IMR-90 (cell line): ENCODE data around the gene BBIP1. TPM values are rescaled to one million over a fixed set of nuclear protein-coding genes. Genes with fewer than 3 reads are reported as not detected.

Source experiments
- ATAC-seq: fragments of 200-7000 bp; cut with Tn5 transposase; 2 replicates; pipeline ENCODE4 v1.9.1; 2020; ENCODE audit warnings: low read depth, mild to moderate bottlenecking, moderate library complexity
- BruUV-seq: library from RNA; stranded (reverse); fragments of 400-500 nt; replicated peaks from 2 replicates; lab custom pipeline; 2021; lab: Mats Ljungman, UMichigan
- CTCF ChIA-PET: fragments of 300-600 bp; formaldehyde crosslinking; extraction: SDS; loops from one replicate; lab custom pipeline; 2021; ENCODE audit warnings: antibody characterized with exemption; lab: Yijun Ruan, JAX
- POLR2A ChIA-PET: fragments of 300-600 bp; sonication (Branson Sonifier 250); formaldehyde crosslinking; loops from one replicate; lab custom pipeline; 2022; ENCODE audit warnings: antibody characterized with exemption; ENCODE audit not compliant: unreplicated experiment; lab: Charles Lee
- DNase-seq: peaks from one replicate; pipeline ENCODE4 v3.0.0; 2013
- H2AFZ ChIP-seq: replicated peaks from 2 replicates; pipeline ENCODE3; 2013; ENCODE audit warnings: low read length, mild to moderate bottlenecking; ENCODE audit not compliant: poor library complexity
- H2AK5ac ChIP-seq: 2 replicates; pipeline ENCODE4 v1.6.1; 2013; ENCODE audit warnings: low read depth, low read length, inconsistent platforms
- H2AK9ac ChIP-seq: replicated peaks from 2 replicates; pipeline ENCODE3; 2013; ENCODE audit warnings: mild to moderate bottlenecking, low read depth, low read length, moderate library complexity; ENCODE audit not compliant: poor library complexity
- H2BK120ac ChIP-seq: 2 replicates; pipeline ENCODE4 v1.6.1; 2013; ENCODE audit warnings: low read depth, low read length, inconsistent platforms
- H2BK15ac ChIP-seq: 3 replicates; pipeline ENCODE4 v1.6.1; 2013; ENCODE audit warnings: low read depth, low read length, inconsistent platforms
- H2BK20ac ChIP-seq: 2 replicates; pipeline ENCODE4 v1.6.1; 2013; ENCODE audit warnings: low read depth, mild to moderate bottlenecking, inconsistent platforms, low read length, moderate library complexity
- H2BK5ac ChIP-seq: 2 replicates; pipeline ENCODE4 v1.6.1; 2013; ENCODE audit warnings: mild to moderate bottlenecking, low read depth, low read length, inconsistent platforms; ENCODE audit not compliant: poor library complexity, severe bottlenecking
- H3K14ac ChIP-seq: replicated peaks from 2 replicates; pipeline ENCODE4 v1.6.1; 2013; ENCODE audit warnings: low read depth, low read length, inconsistent platforms
- H3K18ac ChIP-seq: 2 replicates; pipeline ENCODE4 v1.6.1; 2013; ENCODE audit warnings: low read depth, low read length, control low read depth
- H3K23ac ChIP-seq: 2 replicates; pipeline ENCODE4 v1.6.1; 2013; ENCODE audit warnings: low read depth, low read length, inconsistent platforms
- H3K27ac ChIP-seq: 2 replicates; pipeline ENCODE4 v1.5.1; 2013; ENCODE audit warnings: mild to moderate bottlenecking, control low read depth, low read length; ENCODE audit not compliant: insufficient read depth
- H3K27me3 ChIP-seq: 2 replicates; pipeline ENCODE4 v1.6.1; 2013; ENCODE audit warnings: low read length; ENCODE audit not compliant: control insufficient read depth, insufficient read depth
- H3K36me3 ChIP-seq: 2 replicates; pipeline ENCODE4 v1.6.1; 2013; ENCODE audit warnings: low read length, mixed read lengths; ENCODE audit not compliant: control insufficient read depth, insufficient read depth
- H3K4ac ChIP-seq: 2 replicates; pipeline ENCODE4 v1.6.1; 2013; ENCODE audit warnings: low read depth, low read length, inconsistent platforms
- H3K4me1 ChIP-seq: 2 replicates; pipeline ENCODE4 v1.6.1; 2013; ENCODE audit warnings: low read length, mixed read lengths; ENCODE audit not compliant: control insufficient read depth, insufficient read depth
- H3K4me2 ChIP-seq: 2 replicates; pipeline ENCODE4 v1.6.1; 2013; ENCODE audit warnings: low read depth, mild to moderate bottlenecking, control low read depth, low read length, moderate library complexity
- H3K4me3 ChIP-seq: 2 replicates; pipeline ENCODE4 v1.5.1; 2013; ENCODE audit warnings: low read depth, mild to moderate bottlenecking, control low read depth, low read length, moderate library complexity; ENCODE audit not compliant: insufficient read depth
- H3K56ac ChIP-seq: 2 replicates; pipeline ENCODE4 v1.6.1; 2013; ENCODE audit warnings: low read length, inconsistent platforms; ENCODE audit not compliant: insufficient read depth; ENCODE audit errors: extremely low read depth
- H3K79me1 ChIP-seq, 2 experiments: 2 replicates each; pipeline ENCODE4 v1.6.1; 2013; ENCODE audit warnings: low read length in 2 of 2, inconsistent platforms in 1 of 2, low read depth in 1 of 2
- H3K9ac ChIP-seq: 2 replicates; pipeline ENCODE4 v1.6.1; 2013; ENCODE audit warnings: low read depth, low read length, control low read depth
- H3K9me1 ChIP-seq: 2 replicates; pipeline ENCODE4 v1.6.1; 2013; ENCODE audit warnings: low read length, inconsistent platforms; ENCODE audit not compliant: insufficient read depth
- H3K9me3 ChIP-seq: 2 replicates; pipeline ENCODE4 v1.6.1; 2013; ENCODE audit warnings: low read length; ENCODE audit not compliant: control insufficient read depth, insufficient read depth
- H4K20me1 ChIP-seq: 2 replicates; pipeline ENCODE4 v1.6.1; 2013; ENCODE audit warnings: low read length, inconsistent platforms; ENCODE audit not compliant: insufficient read depth
- H4K5ac ChIP-seq: 2 replicates; pipeline ENCODE4 v1.6.1; 2013; ENCODE audit warnings: mild to moderate bottlenecking, low read depth, low read length, control low read depth
- H4K8ac ChIP-seq, 2 experiments: 2 replicates each; pipeline ENCODE4 v1.6.1; 2013; ENCODE audit warnings: low read depth in 2 of 2, low read length in 2 of 2, control low read depth in 1 of 2, inconsistent platforms in 1 of 2
- H4K91ac ChIP-seq: 2 replicates; pipeline ENCODE4 v1.6.1; 2013; ENCODE audit warnings: low read depth, low read length, inconsistent platforms; ENCODE audit not compliant: insufficient read depth
- BHLHE40 ChIP-seq: fragments of 150-350 bp; IDR thresholded peaks from 2 replicates; pipeline ENCODE4 v1.6.1; 2016; ENCODE audit warnings: mild to moderate bottlenecking, low read depth, low read length
- CEBPB ChIP-seq: IDR thresholded peaks from 2 replicates; pipeline ENCODE4 v1.6.1; 2012; ENCODE audit warnings: low read depth, low read length, improper control_type of control experiment
- CHD1 ChIP-seq: IDR thresholded peaks from 2 replicates; pipeline ENCODE4 v1.6.1; 2012; ENCODE audit warnings: low read depth, low read length, improper control_type of control experiment
- MAZ ChIP-seq: IDR thresholded peaks from 2 replicates; pipeline ENCODE4 v1.6.1; 2012; ENCODE audit warnings: low read depth, mild to moderate bottlenecking, low read length, improper control_type of control experiment, moderate library complexity, borderline replicate concordance
- MXI1 ChIP-seq: IDR thresholded peaks from 2 replicates; pipeline ENCODE4 v1.6.1; 2012; ENCODE audit warnings: low read depth, mild to moderate bottlenecking, low read length, moderate library complexity, borderline replicate concordance
- NFE2L2 ChIP-seq: fragments of 150-350 bp; IDR thresholded peaks from 2 replicates; pipeline ENCODE4 v1.6.1; 2016; ENCODE audit warnings: low read depth, mild to moderate bottlenecking, low read length
- POLR2A ChIP-seq: IDR thresholded peaks from 2 replicates; pipeline ENCODE4 v1.6.1; 2012; ENCODE audit warnings: mild to moderate bottlenecking, low read depth, low read length
- SMC3 ChIP-seq: fragments of 150-350 bp; IDR thresholded peaks from 2 replicates; pipeline ENCODE4 v1.6.1; 2016; ENCODE audit warnings: low read depth, mild to moderate bottlenecking, antibody characterized with exemption, low read length, moderate library complexity
- USF2 ChIP-seq: fragments of 150-350 bp; IDR thresholded peaks from 2 replicates; pipeline ENCODE4 v1.6.1; 2017; ENCODE audit warnings: mild to moderate bottlenecking, antibody characterized with exemption, low read length, low read depth
- WGBS, 2 experiments: methylation state at CpG; one replicate each; pipeline versions ENCODE4 v1.1.5 to v1.1.7; 2013; ENCODE audit warnings: missing lambda C conversion rate in 2 of 2; ENCODE audit not compliant: insufficient read length in 1 of 2; ENCODE audit errors: extremely low coverage in 2 of 2; 5-methylcytosine and 5-hydroxymethylcytosine counted together
- dilution Hi-C: fragments of 300-500 bp; cut with HindIII; formaldehyde crosslinking; loops from one replicate; pipeline ENCODE4 v1.14.3; 2018; ENCODE audit warnings: low sequenced_read_pairs; ENCODE audit not compliant: unreplicated experiment
- in situ Hi-C: fragments of 300-500 bp; cut with MboI; formaldehyde crosslinking; loops from 3 replicates; pipeline ENCODE4 v1.14.3; 2019; ENCODE audit warnings: low sequenced_read_pairs, inconsistent platforms, mixed read lengths
- intact Hi-C: fragments of 100-400 bp; cut with micrococcal nuclease; formaldehyde crosslinking; loops from 2 replicates; pipeline ENCODE4 v1.10.0; 2022
- polyA plus RNA-seq, 3 experiments: library from polyadenylated mRNA; depleted of rRNA; stranded (reverse); fragments of >200 nt; gene quantifications; 2 replicates each; pipeline ENCODE4 v1.2.3, GENCODE V29; 2012; ENCODE audit warnings: low replicate concordance in 1 of 3
- total RNA-seq: library from RNA; depleted of rRNA; stranded (reverse); fragments of >200 nt; gene quantifications from 2 replicates; pipeline ENCODE4 v1.2.3, GENCODE V29; 2012
- TF ChIP-seq, protein P1 (sequence below): conservative IDR thresholded peaks from 2 replicates; pipeline ENCODE4 v1.5.1; 2012; ENCODE audit warnings: mild to moderate bottlenecking, low read depth, low read length, improper control_type of control experiment

The BBIP1 gene
- total and polyA plus RNA-seq, 2 of the 4 experiments (the other 2 are of a cell fraction): 17.4 to 19.9 TPM

DNA sequence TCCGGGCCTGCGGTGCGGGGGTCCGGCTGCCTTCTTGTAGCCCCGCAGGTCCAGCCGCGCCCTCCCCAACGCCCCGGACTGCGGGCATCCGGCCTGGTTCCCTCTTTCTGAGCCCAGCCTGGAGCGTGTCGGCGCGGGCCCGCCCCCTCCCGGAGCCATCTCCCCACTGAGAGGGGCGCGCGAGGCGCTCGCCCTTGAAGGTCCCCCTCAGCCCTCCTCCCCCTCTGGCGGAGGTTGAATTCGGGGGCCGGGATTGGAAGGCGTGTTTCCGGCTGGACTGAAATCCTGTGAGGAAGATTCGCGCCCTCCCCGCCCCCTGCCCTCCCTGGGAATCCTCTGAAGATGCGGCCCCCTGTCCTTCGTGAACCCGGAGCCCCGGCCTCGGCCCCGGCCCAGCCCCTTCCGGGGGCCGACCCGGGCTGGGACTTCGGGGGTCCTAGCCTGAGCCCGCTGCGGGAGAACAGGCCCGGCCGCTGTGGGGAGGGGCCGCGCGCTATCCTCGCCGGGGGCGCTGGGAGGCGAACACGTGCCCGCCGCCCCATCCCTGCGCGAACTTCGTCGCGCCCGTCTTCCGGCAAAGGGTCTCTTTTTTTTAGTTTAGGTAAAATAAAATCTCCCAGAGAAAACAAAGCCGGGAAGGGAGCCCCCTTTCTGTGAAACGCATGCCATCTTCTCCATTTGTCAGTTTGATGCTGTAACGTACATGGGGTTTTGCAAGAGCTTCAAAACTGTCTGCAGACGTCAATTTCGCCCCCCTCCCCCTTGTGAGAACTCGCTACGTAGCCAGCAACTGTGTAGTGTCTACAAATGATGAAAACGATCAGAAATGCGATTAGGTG is 46.6 kb downstream of the BBIP1 start:
- intact Hi-C loops (loop anchor here (2.0 to 5.0 kb wide), 3 partner anchors 70 to 260 kb away; no protein-coding TSS in a partner anchor), dilution Hi-C loops (no loop called here), in situ Hi-C loops (no loop called here)
- peak; percentile 81 for DNase-seq
- peak overlapping the region; percentile 54 for H3K4me3 ChIP-seq
- CTCF ChIA-PET: interaction anchor here (0.7 kb wide), 1 partner anchor 230 kb away, joined by 3 read pairs; no protein-coding TSS in a partner anchor
- H3K56ac ChIP-seq: peak overlapping the region; percentile 47; the same call in 1 of the 2 replicates
- H3K9me3 ChIP-seq: no peaks in the 10 kb centered on the region
- H4K20me1 ChIP-seq: no peaks in the 10 kb centered on the region; the same call in 1 of the 2 replicates
- H4K91ac ChIP-seq: peak overlapping the region; percentile 59
- peak overlapping the region; percentile 93 for H2AK9ac ChIP-seq
- H3K23ac ChIP-seq: no peak overlapping the region
- H3K14ac ChIP-seq: no peak overlapping the region
- BruUV-seq: no TSS peak
- TF ChIP-seq CEBPB (peak; percentile 90), MAZ (peak; percentile 69; the same call in 1 of the 2 replicates), POLR2A (peak; percentile 68), SMC3 (0 out of 2 replicates have a peak, but pooled peaks have one; percentile 9), MXI1 (peak; percentile 83), CHD1 (no peak; the same call in 1 of the 2 replicates), BHLHE40 (peak; percentile 28; the same call in 1 of the 2 replicates), USF2 (peak; percentile 47), NFE2L2 (no peak)
- TF ChIP-seq, protein P1, sequence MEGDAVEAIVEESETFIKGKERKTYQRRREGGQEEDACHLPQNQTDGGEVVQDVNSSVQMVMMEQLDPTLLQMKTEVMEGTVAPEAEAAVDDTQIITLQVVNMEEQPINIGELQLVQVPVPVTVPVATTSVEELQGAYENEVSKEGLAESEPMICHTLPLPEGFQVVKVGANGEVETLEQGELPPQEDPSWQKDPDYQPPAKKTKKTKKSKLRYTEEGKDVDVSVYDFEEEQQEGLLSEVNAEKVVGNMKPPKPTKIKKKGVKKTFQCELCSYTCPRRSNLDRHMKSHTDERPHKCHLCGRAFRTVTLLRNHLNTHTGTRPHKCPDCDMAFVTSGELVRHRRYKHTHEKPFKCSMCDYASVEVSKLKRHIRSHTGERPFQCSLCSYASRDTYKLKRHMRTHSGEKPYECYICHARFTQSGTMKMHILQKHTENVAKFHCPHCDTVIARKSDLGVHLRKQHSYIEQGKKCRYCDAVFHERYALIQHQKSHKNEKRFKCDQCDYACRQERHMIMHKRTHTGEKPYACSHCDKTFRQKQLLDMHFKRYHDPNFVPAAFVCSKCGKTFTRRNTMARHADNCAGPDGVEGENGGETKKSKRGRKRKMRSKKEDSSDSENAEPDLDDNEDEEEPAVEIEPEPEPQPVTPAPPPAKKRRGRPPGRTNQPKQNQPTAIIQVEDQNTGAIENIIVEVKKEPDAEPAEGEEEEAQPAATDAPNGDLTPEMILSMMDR: peak; percentile 25; the same call in 1 of the 2 replicates
- H3K4ac ChIP-seq: peak overlapping the region; percentile 40
- H3K4me1 ChIP-seq: peaks cover 4% of the 10 kb centered on the region
- peak overlapping the region; percentile 91 for H3K4me2 ChIP-seq
- H3K9ac ChIP-seq: peak overlapping the region; percentile 90
- POLR2A ChIA-PET: interaction anchor here (0.7 kb wide), 1 partner anchor 138 kb away, joined by 11 read pairs; no protein-coding TSS in a partner anchor
- H3K27me3 ChIP-seq: no peaks in the 10 kb centered on the region
- H3K9me1 ChIP-seq: peaks cover 13% of the 10 kb centered on the region
- peak overlapping the region; percentile 19 for H3K18ac ChIP-seq
- ATAC-seq: peak; percentile 72
- peak overlapping the region; percentile 55 for H3K27ac ChIP-seq
- H2BK5ac ChIP-seq: peak overlapping the region; percentile 51
- H2BK20ac ChIP-seq: no peak overlapping the region
- H2AFZ ChIP-seq: peak overlapping the region; percentile 95
- peaks cover 0 to 14% of the 10 kb centered on the region in 2 experiments; a peak in 2 of 4 replicates for H3K79me1 ChIP-seq
- peak overlapping the region; percentile 21; the same call in 1 of the 2 replicates for H2BK120ac ChIP-seq
- 0% methylated on average over 26 of the region's 70 CpGs; no CpG with 5 or more reads in 1 of the 2 experiments for WGBS, 2 experiments
- no peak overlapping the region; the same call in 1 of the 2 replicates for H4K5ac ChIP-seq
- no peak overlapping the region; the same call in 2 of the 3 replicates for H2BK15ac ChIP-seq
- H3K36me3 ChIP-seq: peaks cover 2% of the 10 kb centered on the region
- H2AK5ac ChIP-seq: no peak overlapping the region
- peak overlapping the region in 1 of 2 experiments; percentile 45; a peak in 2 of 4 replicates for H4K8ac ChIP-seq
